GM19240 (cell line): Measurements from ENCODE around the gene ZNF664.

Experiments
- DNase-seq: peaks from one replicate; pipeline ENCODE4 v3.0.0; 2011; ENCODE audit warnings: low spot score; ENCODE audit not compliant: insufficient read length

Gene ZNF664

DNA sequence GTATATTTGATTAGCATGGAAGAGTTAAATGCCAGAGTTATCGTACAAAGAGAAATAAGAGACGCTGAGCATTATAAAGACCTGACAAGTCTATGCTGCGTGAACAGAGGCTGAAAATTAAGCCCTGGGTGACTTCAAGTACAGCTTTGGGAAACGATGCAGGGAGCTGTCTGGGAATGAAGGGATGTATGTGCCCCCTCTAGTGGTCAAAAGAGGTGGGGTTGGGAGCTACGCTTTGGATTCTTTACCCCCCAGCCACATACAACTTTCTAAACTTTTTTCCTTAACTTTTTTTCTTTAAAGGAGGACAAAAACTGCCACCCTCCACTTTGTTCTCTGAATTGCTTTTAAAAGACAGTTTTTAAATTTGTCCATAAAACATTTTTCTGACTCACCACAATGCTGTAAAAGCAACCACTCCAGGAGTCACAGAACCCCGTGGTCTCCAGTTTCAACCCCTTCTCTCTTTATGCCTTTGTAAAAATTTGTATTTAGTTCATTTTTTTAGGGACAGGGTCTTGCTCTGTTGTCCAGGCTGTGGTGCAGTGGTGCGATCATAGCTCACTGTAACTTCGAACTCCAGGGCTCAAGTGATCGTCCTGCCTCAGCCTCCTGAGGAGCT, 59.4 kb downstream of the ZNF664 start:
- peak; percentile 41 for DNase-seq

DNA sequence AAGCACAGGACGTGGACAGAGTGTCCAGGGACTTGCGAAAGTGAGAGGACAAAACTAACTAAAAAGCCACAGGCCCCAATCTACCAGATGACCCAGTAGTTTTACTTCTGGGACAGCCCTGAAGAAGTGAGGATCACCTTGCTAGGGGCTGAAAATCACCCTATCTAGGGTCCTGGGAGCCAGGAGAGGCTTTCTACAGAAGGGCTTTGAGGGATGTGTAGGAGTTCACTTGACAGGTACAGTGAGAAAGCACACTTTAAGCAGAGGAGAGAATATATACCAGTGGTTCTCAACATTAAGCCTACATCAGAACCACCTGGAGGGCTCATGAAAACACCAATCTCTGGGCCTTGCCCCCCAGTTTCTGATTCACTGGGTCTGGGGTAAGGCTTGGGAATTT, 60.8 kb downstream of the ZNF664 start:
- DNase-seq, result no peak

DNA sequence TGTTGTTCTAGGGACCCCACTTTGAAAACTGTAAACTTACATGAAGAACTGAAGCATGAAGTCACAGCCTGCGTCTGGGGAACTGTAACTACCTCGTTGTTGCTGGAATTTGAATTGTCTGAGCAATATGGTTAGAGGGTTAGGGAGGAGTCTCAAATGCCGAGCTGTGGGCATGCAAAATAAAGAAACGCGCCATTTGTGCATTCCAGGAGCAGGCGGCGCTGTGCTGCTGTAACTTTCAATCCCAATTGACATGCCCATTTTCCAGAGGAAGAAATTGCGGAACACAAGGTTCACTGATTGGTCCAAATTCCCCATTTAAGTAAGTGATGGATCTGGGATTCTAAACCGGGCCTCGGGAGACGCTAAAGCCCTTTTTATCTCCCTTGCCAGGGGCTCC, 61.3 kb downstream of the ZNF664 start:
- DNase-seq, result no peak

DNA sequence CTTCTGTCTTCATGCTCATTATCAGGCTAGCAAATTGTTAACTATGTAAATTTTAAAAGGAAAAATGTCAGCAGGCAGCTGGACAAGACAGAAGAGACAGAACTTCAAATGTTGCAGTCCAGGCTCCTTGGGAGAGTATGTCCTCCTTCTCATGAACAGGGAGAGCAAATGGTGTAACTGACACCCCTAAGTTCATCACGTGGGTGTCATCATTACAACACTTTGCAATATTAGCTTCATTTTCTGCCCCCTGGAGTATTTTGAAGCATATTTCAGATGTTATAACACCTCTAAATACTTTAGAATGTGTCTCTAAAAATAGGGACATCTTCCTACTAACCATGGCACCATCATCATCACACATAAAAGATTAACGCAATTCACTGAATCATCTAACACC, 62.1 kb downstream of the ZNF664 start:
- no peak for DNase-seq

DNA sequence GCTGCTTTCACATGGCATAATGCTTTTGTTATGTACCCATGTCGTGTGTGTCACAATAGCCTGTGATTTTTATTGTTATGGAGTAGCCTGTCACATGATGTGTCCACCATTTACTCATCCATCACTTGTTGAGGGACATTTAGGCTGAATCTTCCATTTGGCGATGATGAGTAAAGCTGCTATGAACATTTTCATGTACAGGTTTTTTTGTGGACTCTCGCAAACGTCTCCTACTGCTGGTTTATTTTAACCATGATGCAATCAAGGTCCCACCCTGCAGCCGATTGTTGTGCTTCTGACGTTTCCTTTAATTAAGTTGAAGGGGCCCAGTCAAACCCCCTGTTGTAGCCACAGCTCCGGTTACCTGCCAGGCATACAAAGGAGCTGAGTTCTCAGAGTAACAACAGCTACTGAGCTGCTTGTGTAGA, 63.2 kb downstream of the ZNF664 start:
- no peak for DNase-seq

DNA sequence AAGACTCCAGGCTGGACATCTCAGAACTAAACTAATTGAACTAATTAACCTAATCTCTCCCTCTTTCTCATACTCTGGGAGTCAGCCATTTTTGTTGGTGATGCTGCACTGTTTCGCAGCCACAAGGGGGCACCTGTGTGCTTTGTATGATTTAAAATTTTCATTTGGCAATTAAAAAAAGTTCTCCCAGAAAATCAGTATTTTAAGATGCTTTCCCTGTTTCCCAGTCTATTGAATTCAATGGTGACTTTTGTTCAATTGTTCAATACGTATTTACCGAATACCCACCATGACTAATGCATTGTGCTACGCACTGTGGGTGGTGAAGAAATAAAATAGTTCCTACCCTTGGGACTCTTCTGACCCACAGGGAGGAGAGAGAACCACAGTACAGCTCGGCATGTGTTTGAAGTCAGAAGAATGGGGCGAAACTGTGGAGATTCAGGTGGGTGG, 63.7 kb downstream of the ZNF664 start:
- DNase-seq, result peak; percentile 44

DNA sequence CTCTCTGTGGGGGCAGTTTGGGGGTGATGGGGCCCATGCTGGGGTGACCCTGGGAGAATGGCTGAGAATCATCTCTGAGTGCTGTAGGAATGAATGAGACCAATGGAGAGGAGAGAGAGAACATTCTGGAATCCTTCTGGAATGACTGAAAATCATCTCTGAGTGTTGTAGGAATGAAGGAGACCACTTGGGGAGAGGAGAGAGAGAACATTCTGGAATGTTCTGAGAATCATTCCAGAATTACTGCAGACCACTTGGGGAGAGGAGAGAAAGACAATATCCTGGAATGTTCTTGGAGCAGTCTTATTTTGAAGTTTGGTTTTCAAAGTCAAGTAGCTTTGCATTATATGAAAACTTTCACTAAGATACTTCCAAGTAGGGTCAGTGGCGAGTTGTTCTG, 64.3 kb downstream of the ZNF664 start:
- DNase-seq, result no peak

DNA sequence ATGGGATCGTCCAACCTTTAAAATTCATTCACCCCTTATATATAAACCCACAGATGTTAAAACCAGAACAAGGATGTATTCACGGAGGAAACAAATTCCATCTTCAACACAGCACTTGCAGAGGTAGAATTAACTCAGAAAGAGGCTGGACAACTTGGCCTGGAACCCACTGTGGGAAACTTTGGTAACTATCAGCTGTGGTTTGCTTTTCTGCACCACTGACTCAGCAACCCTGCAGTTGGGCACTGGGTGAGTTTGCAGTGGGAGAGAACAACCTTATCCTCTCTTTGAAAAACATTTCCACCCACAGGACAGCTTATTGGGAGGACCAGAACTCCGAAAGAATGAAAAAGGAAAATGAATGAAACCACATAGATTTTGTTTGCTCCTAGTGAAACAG, 66.3 kb downstream of the ZNF664 start:
- DNase-seq, result no peak

DNA sequence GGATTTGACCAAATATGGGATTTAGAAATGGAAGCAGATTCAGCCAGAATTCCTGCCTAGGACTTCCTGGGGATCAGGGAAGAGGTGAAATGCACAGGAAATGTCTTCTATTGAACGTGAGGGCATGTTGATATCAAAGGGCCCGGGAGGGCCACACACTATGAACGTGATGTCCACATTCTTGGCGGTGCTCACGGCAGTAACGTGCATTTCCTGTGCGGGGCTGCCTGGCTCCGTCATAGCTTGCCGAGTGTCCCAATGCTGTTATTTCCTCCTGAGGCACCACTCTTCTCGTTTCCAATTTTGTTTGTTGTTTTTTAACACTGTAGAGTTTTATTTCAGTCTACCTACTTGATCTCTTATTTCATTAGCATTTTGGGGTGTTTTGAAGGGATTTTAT, 67.3 kb downstream of the ZNF664 start:
- DNase-seq, result no peak

DNA sequence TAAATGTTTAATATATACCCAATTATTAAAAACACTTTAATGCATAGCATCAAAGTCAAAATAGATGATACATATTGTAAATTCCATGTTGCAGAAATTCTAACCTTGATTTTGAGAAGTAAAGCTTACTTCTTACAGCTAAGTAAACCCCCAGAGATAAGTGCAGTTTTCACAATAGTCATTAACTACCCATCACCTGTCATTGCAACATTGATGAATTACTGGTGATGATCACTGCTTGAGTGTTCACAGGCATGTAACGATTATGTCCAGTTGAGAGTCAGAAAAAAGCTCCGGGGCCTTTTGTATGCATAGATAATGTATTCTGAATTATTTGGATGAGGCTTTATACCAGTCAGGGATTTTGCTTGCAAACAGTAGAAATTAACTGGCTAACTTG, 67.7 kb downstream of the ZNF664 start:
- DNase-seq, result no peak

DNA sequence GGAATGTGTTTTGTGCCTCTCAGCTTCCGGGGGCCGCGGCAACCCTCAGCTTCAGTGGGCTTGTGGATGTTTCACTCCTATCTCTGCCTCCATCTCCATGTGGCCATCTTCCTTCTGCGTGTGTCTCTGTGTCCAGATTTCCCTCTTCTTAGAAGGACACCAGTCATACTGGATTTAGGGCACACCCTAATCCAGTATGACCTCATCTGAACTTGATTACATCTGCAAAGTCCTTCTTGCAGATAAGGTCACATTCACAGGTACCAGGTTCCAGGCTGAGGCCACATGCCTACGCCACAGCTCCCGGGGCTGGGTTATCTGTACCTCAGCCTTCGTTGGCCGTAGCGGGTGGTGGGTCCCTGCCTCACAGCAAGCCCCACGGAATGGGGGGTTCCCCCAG, 68.9 kb downstream of the ZNF664 start:
- DNase-seq, result no peak

DNA sequence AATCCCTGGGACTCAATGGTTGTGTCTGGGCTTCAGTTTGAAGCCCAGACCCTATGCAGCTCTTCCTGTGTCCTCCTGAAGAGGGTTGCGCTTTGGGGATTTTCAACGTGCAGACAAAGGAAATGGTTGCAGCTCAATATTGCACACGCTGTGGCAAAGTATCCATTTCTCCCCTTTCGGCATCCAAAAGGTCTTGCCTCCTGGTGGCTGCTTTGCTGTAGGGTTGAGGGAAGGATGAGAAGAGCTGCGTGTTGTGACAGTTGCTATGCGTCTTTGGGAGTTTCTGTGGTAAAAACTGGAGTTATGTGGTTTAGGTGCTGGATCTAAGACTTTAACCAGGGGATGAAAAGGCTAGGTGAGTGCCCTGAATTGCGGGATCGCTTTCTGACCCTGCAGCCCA, 71.0 kb downstream of the ZNF664 start:
- no peak for DNase-seq

DNA sequence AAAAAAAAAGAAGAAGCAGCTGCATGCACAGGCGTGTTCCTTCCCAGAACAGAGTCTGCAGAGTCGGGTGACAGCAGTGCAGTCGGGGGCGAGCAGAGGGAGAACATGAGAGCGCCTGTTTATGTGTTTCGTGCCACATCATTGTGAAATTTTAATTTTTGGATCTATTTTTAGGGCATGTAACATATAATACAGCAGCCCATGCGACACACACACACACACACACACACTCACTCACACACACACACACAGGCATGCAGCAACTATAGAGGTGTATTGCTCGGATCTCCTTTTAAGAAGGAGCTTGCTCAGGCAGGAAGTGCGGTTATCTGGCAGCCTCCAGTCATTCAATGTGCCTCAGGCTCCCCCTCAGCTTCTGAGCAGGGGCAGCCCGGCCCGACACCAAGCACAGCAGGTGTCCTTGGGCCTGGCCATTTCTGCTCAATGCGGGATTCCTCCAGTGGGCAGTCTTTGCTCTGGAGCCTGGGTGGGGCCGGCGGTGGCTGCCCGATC, 71.8 kb downstream of the ZNF664 start:
- no peak for DNase-seq

DNA sequence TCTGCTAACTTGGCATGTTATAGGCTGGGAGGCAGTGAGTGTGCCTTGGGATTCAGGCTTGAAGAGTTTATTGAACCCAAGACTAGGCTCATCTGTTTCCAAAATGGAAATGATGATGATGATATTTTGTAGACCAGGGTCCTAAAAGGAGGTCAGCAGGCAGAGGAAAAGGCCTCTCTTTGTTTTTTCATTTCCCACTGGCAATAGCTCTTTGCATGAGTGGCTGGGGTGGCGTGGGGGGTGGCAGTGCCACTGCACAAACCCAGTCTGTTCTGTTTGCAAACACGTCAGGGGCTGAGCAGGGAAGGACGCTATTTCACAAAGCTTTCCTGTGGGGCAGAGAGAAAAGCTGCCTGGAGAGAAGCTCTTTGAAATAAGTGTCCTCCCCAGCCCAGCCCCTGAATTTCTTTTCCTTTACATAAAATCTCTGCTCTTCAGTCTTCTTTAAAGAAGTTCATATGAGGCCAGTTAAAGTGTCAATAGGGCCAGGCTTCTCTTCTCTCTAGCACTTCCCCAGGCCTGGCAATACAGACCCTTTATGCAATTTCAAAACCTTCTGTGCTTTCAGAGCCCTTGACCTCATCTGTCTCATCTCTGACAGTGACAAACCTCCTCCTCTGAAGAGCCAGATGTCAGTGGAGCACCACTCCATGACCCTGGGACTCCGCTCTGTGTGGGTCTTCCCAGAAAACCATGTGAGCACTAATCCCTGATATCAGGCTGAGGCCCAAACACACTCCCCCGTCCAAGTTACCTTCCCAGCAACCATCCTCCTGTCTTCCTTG, 72.8 kb downstream of the ZNF664 start:
- no peak for DNase-seq

DNA sequence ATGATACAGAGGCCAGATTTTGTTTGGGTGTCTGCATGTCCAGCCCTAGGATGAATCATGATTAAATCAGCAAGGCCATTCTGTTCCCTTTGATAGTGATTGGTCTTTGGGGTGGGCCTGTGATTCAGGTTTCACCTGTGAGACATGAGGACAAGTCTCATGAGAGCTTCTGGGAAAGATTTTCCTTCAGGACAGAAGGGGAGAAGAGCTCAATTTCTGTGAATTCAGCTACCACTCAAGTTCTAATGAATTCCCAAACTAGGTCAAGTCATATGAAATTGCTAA, 73.4 kb downstream of the ZNF664 start:
- no peak for DNase-seq

DNA sequence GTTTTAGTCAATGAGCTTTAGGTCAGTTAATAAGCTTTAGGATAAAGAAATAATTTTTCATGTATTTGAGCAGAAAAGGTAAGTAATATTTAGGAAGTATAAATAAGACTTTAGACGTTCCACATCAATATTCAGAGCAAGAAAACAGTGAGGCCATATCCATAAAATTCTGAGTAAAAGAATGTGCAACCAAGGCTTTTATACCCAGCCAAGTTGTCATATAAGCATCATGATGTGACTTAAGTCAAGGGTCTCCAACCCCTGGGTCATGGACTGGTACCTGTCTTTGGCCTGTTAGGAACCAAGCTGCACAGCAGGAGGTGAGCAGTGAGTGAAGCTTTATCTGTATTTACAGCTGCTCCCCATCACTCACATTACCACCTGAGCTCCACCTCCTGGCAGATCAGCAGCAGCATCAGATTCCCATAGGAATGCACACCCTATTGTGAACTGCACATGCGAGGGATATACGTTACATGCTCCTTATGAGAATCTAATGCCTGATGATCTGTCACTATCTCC, 74.1 kb downstream of the ZNF664 start:
- no peak for DNase-seq

DNA sequence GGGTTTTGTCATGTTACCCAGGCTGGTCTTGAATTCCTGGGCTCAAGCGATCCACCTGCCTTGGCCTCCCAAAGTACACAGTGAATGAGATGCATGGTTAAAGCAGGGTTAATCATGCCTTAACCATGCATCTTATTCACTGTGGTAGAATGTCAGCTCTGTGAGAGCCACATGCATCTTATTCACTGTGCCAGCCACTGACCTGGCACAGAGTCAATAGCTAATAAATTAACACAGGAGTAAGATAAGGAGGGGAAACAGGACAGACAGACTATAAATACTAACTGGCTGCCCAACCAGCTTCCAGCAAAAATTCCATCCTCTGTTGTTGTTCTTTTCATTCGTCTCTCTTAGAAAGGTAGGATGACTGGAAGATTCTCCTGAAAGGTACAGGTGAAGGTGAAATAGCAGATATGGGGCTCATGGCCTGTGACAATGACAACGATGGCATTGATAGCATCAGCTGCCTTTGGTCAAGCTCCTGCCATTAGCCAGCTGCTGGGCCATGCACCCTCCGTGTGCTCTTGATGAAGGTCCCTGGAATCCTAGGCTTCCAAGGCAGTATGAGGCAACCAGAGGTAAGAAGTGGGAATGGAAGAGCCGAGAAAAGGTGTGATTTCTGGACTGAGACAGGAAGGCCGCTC, 76.6 kb downstream of the ZNF664 start:
- no peak for DNase-seq

DNA sequence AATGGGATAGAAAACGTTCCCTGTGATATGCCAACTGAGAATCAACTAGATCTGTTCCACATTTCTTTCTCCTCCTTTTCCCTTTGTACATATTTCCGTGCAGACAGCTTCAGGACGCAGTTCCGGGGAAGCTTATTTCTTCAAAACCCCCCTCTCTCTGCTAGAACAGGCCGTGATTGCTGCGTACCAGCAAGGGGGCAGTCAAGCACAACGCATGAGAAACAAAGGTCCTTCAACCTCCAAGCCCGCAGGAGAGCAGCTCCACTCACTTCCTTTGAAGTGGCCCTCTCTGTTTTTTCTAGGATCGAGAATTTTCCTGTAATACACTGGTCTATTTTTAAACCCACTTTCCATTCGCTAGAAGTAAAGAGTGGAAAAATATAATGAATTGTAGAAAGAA, 80.8 kb downstream of the ZNF664 start:
- no peak for DNase-seq

DNA sequence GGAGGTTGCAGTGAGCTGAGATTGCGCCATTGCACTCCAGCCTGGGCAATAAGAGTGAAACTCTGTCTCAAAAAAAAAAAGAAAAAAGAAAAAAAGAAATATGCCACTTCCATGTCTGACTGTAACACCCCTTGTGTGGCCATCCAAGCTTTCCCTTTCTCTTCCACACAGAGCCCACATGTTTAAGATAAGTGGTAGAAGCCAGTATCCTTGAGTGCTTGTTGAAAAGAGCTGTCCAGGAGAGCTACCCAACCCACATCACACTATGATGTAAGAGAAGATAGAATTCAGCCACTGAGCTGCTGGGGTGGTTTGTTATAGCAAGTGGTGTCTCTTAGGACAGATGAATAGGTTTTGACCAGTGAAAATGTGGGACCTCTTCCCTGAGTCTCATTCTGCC, 82.1 kb downstream of the ZNF664 start:
- no peak for DNase-seq

DNA sequence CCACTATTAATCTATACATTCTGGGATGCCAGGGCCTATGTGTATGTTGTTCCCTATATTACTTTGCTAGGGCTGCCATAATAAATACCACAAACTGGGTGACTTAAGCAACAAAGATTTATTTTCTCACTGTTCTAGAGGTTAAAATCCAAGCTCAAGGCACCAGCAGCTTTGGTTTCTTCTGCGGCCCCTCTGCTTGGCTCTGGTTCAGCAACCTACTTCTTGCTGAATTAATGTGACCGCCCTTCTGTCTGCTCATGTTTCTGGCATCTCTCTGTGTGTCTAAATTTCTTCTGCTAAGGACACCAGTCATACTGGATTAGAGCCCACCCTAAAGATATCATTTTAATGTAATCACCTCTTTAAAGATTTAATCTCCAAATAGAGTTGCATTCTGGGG, 84.7 kb downstream of the ZNF664 start:
- no peak for DNase-seq

DNA sequence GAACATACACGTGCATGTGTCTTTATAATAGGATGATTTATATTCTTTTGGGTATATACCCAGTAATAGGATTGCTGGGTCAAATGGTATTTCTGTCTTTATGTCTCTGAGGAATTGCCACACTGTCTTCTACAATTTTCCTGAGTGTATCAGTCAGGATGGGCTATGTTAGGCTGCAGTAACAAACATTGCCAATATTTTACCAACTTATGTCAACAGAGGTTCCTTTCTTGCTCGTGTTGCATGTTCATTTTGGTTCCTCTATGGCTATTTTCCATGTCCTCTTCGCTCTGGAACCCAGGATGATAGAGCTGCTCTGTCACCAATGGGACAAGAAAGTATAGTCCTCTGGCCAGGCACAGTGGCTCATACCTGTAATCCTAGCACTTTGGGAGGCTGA, 86.7 kb downstream of the ZNF664 start:
- DNase-seq, result no peak
